Activated CD8-positive, alpha-beta memory T cell treated with anti-CD3 and anti-CD28 coated beads, Interleukin-2, amount 10 ng/mL, durations not matched to agents 7 days and 5 days (primary cell): ENCODE data around the gene ROR2. TPM values are rescaled to one million over a fixed set of nuclear protein-coding genes. Genes with fewer than 3 reads are reported as not detected.

Experiments
- ATAC-seq: fragments of 150-1000 bp; cut with Tn5 transposase; one replicate; pipeline ENCODE4 v1.10.0; 2021; ENCODE audit warnings: moderate library complexity
- CTCF ChIA-PET: fragments of 350-600 bp; sonication (Branson Sonifier 250); formaldehyde crosslinking; loops from one replicate; lab custom pipeline; 2021; ENCODE audit warnings: antibody characterized with exemption; lab: Charles Lee
- DNase-seq: peaks from one replicate; pipeline ENCODE4 v3.0.0-alpha.2; 2020
- H3K27ac Mint-ChIP-seq: one replicate; pipeline ENCODE4 v1.8.0; 2021; ENCODE audit warnings: mild to moderate bottlenecking, mixed read lengths
- H3K27me3 Mint-ChIP-seq: one replicate; pipeline ENCODE4 v1.8.0; 2021; ENCODE audit warnings: mixed read lengths
- H3K36me3 Mint-ChIP-seq: one replicate; pipeline ENCODE4 v1.8.0; 2021; ENCODE audit warnings: mild to moderate bottlenecking, mixed read lengths
- H3K4me1 Mint-ChIP-seq: one replicate; pipeline ENCODE4 v1.8.0; 2021; ENCODE audit warnings: mixed read lengths
- H3K4me3 Mint-ChIP-seq: one replicate; pipeline ENCODE4 v1.8.0; 2021; ENCODE audit warnings: mild to moderate bottlenecking, moderate library complexity, mixed read lengths
- H3K9me3 Mint-ChIP-seq: one replicate; pipeline ENCODE4 v1.8.0; 2022; ENCODE audit warnings: low read depth, mixed read lengths
- total RNA-seq, 2 experiments: library from RNA; stranded (reverse); gene quantifications; one replicate each; pipeline ENCODE4 v1.2.3, GENCODE V29; 2021

Gene ROR2
- total RNA-seq, 2 experiments from 2014 or later: 3.0 to 3.2 TPM

DNA sequence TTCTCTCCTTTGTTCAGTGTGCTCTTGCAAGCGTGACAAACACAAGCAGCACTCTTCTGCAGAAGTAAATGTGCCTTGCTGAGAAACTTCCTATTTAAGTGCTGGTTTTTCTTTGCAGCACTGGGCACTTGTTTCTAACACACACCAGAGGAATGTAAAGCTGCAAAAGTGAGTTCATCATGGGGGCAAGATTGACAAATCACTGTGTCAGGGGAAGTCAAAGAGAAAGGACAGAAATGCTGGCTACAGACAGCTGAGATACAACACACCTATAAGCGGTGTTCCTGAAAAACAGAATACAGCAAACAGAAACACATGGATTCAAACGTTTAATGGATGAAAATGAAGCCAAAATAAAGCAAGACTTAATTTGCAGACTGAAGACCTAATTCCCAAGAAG lies 19.6 kb downstream of the ROR2 start:
- ATAC-seq (no peak), DNase-seq (no peak)
- Mint-ChIP-seq H3K4me3 (no peak overlapping the region), H3K27ac (no peak overlapping the region), H3K4me1 (peaks cover 8% of the 10 kb centered on the region), H3K9me3 (peaks cover 22% of the 10 kb centered on the region), H3K36me3 (peaks cover 20% of the 10 kb centered on the region), H3K27me3 (peaks cover 7% of the 10 kb centered on the region)
- CTCF ChIA-PET: interaction anchor here (1.4 kb wide), 1 partner anchor 22 kb away, joined by 3 read pairs; no protein-coding TSS in a partner anchor

- H3K4me1 Mint-ChIP-seq: peaks cover 8% of the 10 kb centered on the region
- peaks cover 22% of the 10 kb centered on the region for H3K9me3 Mint-ChIP-seq
- peaks cover 7% of the 10 kb centered on the region for H3K27me3 Mint-ChIP-seq
- DNase-seq (no peak), ATAC-seq (no peak)
- no peak overlapping the region for H3K27ac Mint-ChIP-seq
- peaks cover 20% of the 10 kb centered on the region for H3K36me3 Mint-ChIP-seq
- CTCF ChIA-PET: interaction anchor here (1.4 kb wide), 1 partner anchor 23 kb away, joined by 3 read pairs; no protein-coding TSS in a partner anchor
- H3K4me3 Mint-ChIP-seq: no peak overlapping the region
Measured at GRCh38 chr9:91929331-91929730, 20.7 kb downstream of the ROR2 start.

DNA sequence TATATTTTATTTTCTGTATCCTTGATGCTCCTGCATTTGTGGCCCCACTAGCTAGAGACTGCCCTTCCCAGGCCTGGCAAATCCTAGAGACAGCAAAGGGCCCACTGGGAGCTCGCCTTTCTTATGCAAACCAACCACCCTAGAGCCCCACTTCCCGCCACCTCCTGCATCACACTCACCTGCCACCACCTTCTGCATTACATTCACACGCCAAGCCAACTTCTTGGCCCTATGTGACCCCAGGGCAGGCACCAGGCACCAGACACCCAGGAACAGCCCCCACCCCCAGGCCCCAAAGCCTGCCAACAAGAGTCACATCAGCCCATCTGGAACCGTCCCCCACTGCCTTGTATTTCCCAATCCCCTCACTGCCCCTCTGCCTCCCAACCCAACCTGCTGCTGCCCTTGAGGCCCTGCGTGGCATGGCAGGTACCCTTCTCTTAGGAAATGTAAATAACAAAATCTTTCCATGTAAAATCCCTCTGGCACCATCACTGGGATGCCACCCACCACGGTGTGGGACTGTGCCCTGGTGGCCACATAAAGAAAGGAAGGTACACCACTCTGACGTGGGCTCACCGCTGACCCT lies 22.0 kb downstream of the ROR2 start:
- CTCF ChIA-PET: no interaction called here
- Mint-ChIP-seq H3K27me3 (peaks cover 10% of the 10 kb centered on the region), H3K27ac (no peak overlapping the region), H3K4me3 (no peak overlapping the region), H3K9me3 (peaks cover 16% of the 10 kb centered on the region), H3K36me3 (peaks cover 14% of the 10 kb centered on the region), H3K4me1 (no peaks in the 10 kb centered on the region)
- DNase-seq: no peak
- ATAC-seq: no peak

DNA sequence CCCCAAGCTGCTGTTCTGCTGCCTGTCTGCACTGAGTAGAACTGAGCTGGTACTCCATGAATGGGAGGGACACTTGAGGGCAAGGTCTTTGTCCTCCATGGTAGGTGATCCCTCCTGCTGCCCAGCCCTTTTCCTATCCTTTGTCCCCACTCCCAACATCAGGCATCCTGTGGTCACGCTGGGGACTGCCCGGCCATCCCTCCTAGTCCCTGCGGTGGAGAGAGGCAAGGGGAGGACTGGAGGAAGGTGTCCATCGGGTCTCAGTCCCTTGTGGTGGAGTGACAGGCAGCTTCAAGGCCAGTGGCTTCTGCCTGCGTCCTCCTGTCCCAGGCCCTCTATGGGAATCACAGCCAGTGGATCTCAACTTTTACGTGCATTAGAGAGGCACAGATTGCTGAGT lies 25.9 kb downstream of the ROR2 start:
- Mint-ChIP-seq H3K27me3 (peaks cover 28% of the 10 kb centered on the region), H3K36me3 (peaks cover 1% of the 10 kb centered on the region), H3K4me1 (no peaks in the 10 kb centered on the region), H3K27ac (no peak overlapping the region), H3K9me3 (peaks cover 2% of the 10 kb centered on the region), H3K4me3 (no peak overlapping the region)
- ATAC-seq (no peak), DNase-seq (no peak)
- CTCF ChIA-PET: no interaction called here

DNA sequence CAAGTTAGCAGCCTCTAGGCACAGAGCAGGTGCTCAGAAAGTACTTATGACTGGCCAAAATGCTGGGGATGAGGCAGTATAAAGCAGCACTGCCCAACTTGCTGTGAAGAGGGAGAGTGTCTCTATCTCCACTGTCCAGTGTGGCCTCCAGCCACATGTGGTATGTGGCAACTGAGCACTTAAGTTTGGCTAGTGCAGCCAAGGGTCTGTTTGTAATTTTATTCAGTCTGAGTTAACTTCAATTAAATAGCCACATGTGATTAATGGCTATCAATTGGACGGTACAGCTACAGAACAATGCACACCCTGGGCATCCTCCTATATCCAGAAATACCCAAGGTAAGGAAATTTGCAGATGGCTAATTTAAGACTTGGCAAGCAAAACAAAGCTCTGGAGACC lies 26.9 kb downstream of the ROR2 start:
- H3K9me3 Mint-ChIP-seq: no peaks in the 10 kb centered on the region
- H3K27me3 Mint-ChIP-seq: peaks cover 33% of the 10 kb centered on the region
- ATAC-seq (no peak), DNase-seq (no peak)
- CTCF ChIA-PET: interaction anchor here (1.5 kb wide), 1 partner anchor 27 kb away, joined by 5 read pairs; the partner anchor contains the start of gene ROR2
- H3K4me3 Mint-ChIP-seq: no peak overlapping the region
- H3K36me3 Mint-ChIP-seq: no peaks in the 10 kb centered on the region
- no peaks in the 10 kb centered on the region for H3K4me1 Mint-ChIP-seq
- no peak overlapping the region for H3K27ac Mint-ChIP-seq

DNA sequence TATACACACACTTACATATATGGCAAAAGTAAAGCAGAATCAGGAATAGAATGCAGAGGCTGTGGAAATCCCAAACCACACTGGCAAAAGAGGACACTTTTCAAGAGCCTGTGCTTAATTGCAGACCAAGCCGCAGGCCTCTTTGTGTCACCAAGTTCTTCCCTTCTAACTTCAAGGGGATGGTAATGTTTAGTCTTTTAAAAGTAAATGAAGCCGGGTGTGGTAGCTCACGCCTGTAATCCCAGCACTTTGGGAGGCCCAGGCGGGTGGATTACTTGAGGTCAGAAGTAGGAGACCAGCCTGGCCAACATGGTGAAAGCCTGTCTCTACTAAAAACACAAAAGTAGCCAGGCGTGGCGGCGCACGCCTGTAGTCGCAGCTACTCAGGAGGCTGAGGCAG lies 28.7 kb downstream of the ROR2 start:
- H3K27me3 Mint-ChIP-seq: peaks cover 44% of the 10 kb centered on the region
- ATAC-seq (no peak), DNase-seq (no peak)
- H3K4me3 Mint-ChIP-seq: no peak overlapping the region
- H3K9me3 Mint-ChIP-seq: no peaks in the 10 kb centered on the region
- CTCF ChIA-PET: no interaction called here
- H3K36me3 Mint-ChIP-seq: no peaks in the 10 kb centered on the region
- no peaks in the 10 kb centered on the region for H3K4me1 Mint-ChIP-seq
- H3K27ac Mint-ChIP-seq: no peak overlapping the region

- H3K4me1 Mint-ChIP-seq: no peaks in the 10 kb centered on the region
- no peaks in the 10 kb centered on the region for H3K9me3 Mint-ChIP-seq
- H3K4me3 Mint-ChIP-seq: no peak overlapping the region
- H3K27me3 Mint-ChIP-seq: peaks cover 47% of the 10 kb centered on the region
- no peaks in the 10 kb centered on the region for H3K36me3 Mint-ChIP-seq
- H3K27ac Mint-ChIP-seq: no peak overlapping the region
- no peak for ATAC-seq
- CTCF ChIA-PET: no interaction called here
- DNase-seq: no peak
Measured at GRCh38 chr9:91920630-91921350, 29.2 kb downstream of the ROR2 start.

DNA sequence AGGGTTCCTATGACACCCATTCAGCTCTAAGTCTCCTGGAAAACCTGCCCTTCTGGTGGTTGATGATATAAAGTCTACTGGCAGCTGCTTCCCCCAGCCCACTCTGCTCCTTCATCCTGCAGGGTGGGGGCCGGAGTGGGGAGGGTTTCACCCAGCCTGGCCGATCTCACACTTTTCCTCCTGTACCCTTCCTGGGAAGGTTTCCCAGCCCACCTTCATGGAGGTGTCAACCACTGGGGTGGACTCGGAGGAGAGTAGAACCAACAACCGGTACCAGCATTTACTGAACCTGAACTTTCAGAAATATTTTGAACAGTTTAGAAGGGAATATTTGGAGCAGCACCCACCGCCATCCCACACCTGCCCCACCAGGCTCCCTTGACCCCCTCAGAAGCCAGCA lies 30.4 kb downstream of the ROR2 start:
- H3K4me1 Mint-ChIP-seq: no peaks in the 10 kb centered on the region
- H3K27ac Mint-ChIP-seq: no peak overlapping the region
- no peak for ATAC-seq
- H3K27me3 Mint-ChIP-seq: peaks cover 50% of the 10 kb centered on the region
- H3K36me3 Mint-ChIP-seq: no peaks in the 10 kb centered on the region
- no peaks in the 10 kb centered on the region for H3K9me3 Mint-ChIP-seq
- no peak overlapping the region for H3K4me3 Mint-ChIP-seq
- CTCF ChIA-PET: no interaction called here
- no peak for DNase-seq

DNA sequence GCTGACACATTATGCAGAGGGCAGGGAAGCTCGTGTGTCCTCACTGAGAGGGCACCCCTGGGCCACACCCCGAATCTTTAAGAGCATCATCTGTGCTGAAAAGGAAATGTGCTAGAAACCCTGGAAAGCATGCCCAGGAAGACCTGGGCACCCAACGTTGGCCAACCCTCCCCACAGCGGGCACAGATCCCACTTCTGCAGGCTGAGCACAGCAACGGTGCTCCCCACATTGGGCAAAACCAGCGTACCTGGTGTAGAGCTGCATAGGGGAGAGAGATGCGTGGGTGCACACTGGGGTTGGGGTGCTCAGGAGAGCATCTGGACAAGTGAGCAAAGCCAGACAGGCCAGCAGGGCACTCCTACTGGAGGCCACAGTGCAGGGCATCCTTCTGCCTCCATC lies 32.6 kb downstream of the ROR2 start:
- no peaks in the 10 kb centered on the region for H3K4me1 Mint-ChIP-seq
- no peak for ATAC-seq
- no peak overlapping the region for H3K27ac Mint-ChIP-seq
- no peak overlapping the region for H3K4me3 Mint-ChIP-seq
- H3K27me3 Mint-ChIP-seq: peaks cover 50% of the 10 kb centered on the region
- H3K9me3 Mint-ChIP-seq: no peaks in the 10 kb centered on the region
- H3K36me3 Mint-ChIP-seq: no peaks in the 10 kb centered on the region
- CTCF ChIA-PET: interaction anchor here (0.9 to 1.4 kb wide), 3 partner anchors 11 to 51 kb away, joined by 3 to 6 read pairs (median 5); partner anchors contain the start of gene ROR2
- DNase-seq: no peak

DNA sequence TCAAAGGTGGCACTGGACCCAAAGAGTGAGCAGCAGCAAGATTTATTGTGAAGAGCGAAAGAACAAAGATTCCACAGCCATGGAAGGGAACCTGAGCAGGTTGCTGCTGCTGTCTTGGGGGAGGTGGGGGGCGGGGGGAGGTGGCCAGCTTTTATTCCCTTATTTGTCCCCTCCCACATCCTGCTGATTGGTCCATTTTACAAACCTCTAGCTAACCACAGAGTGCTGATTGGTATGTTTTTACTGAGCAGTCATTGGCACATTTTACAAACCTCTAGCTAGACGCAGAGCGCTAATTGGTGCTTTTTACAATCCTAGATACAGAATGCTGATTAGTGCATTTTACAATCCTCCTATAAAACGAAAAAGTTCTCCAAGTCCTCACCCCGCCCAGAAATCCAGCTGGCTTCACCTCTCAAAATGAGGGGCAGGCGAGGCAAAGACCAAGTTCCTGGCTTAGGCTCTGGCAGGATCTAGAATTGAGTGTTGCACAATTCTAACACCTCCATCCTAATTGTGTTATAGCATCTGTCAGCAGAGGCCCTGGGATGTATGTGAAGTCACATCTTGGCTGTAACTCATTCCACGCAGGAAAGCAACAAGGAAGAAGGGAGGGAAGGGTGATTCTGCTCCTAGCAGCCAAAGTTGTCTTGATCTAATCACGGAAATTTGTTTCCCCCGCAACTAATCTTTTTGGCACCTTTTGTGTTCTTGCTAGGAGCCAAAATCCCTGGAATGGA lies 34.3 kb downstream of the ROR2 start:
- ATAC-seq (no peak), DNase-seq (no peak)
- CTCF ChIA-PET: interaction anchor here (0.9 kb wide), 1 partner anchor 17 kb away, joined by 3 read pairs; no protein-coding TSS in a partner anchor
- no peaks in the 10 kb centered on the region for H3K36me3 Mint-ChIP-seq
- no peaks in the 10 kb centered on the region for H3K9me3 Mint-ChIP-seq
- H3K27ac Mint-ChIP-seq: no peak overlapping the region
- H3K27me3 Mint-ChIP-seq: peaks cover 43% of the 10 kb centered on the region
- H3K4me1 Mint-ChIP-seq: peaks cover 4% of the 10 kb centered on the region
- H3K4me3 Mint-ChIP-seq: no peak overlapping the region

DNA sequence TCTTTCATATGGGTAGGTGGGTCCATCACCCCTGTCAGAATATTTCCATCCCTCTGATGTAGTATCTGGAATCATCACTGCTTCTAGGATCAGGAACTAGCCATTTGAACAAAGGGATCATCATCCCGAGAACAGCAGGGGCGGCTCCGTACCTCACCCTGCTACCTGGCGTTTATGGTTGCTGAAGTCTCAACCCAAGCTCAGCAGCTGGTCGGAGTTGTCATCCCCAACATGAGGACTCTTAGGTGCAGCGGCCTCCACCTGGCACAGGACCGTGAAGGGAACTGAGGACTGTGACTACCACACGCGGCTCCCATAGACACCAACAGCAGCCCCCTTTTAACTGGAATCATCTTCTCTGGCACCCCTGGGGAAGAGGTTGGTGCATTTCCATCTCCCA lies 35.1 kb downstream of the ROR2 start:
- ATAC-seq: no peak
- DNase-seq: no peak
- no peaks in the 10 kb centered on the region for H3K9me3 Mint-ChIP-seq
- no peak overlapping the region for H3K4me3 Mint-ChIP-seq
- H3K27me3 Mint-ChIP-seq: peaks cover 40% of the 10 kb centered on the region
- no peak overlapping the region for H3K27ac Mint-ChIP-seq
- peaks cover 4% of the 10 kb centered on the region for H3K4me1 Mint-ChIP-seq
- CTCF ChIA-PET: interaction anchor here (0.9 kb wide), 1 partner anchor 16 kb away, joined by 3 read pairs; no protein-coding TSS in a partner anchor
- H3K36me3 Mint-ChIP-seq: peaks cover 2% of the 10 kb centered on the region

DNA sequence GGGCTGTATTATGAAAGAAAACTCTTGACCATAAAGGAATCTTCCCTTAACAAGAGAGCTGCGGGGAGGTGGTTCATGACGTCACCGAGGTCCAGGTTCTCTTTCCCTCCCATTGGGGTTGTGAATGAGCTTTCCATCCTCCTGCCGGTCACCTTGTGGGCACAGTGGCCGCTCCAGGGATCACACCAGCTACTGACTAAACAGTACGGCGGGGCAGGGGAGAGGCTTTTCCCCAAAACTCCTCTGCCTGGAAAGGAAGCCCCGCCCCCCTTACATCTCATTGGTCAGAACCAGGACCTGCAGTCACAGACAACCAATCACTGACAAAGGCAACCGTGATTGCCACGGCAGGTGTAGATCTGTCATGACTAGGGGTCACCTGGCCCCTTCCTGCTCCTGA lies 35.6 kb downstream of the ROR2 start:
- DNase-seq (no peak), ATAC-seq (no peak)
- H3K27me3 Mint-ChIP-seq: peaks cover 35% of the 10 kb centered on the region
- no peaks in the 10 kb centered on the region for H3K9me3 Mint-ChIP-seq
- H3K4me1 Mint-ChIP-seq: peaks cover 4% of the 10 kb centered on the region
- no peak overlapping the region for H3K27ac Mint-ChIP-seq
- H3K36me3 Mint-ChIP-seq: peaks cover 2% of the 10 kb centered on the region
- CTCF ChIA-PET: interaction anchor here (2.6 kb wide), 1 partner anchor 36 kb away, joined by 7 read pairs; the partner anchor contains the start of gene ROR2
- H3K4me3 Mint-ChIP-seq: no peak overlapping the region

DNA sequence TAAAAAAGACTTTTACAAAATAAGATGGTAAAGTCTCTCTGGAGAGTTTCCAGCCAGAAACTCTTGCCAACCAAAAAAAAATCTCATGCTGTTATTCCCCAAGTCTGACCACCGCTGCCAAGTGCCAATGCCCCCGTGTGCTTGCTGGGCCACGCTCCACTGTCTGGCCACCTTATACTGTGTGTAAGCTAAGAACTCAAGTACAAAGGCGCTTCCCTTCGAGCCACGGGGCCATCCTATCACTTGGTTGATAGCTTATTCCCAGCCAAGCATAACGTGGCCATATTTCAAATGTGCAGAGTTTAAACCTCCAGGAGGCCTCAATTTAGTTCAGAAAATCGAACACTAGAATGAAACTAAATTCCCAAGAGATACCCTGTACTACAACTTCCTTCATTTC lies 36.0 kb downstream of the ROR2 start:
- Mint-ChIP-seq H3K4me1 (peaks cover 7% of the 10 kb centered on the region), H3K36me3 (peaks cover 2% of the 10 kb centered on the region), H3K4me3 (no peak overlapping the region), H3K27ac (no peak overlapping the region), H3K27me3 (peaks cover 31% of the 10 kb centered on the region), H3K9me3 (no peaks in the 10 kb centered on the region)
- ATAC-seq: no peak
- CTCF ChIA-PET: interaction anchor here (2.6 kb wide), 1 partner anchor 36 kb away, joined by 7 read pairs; the partner anchor contains the start of gene ROR2
- no peak for DNase-seq
